ENCODE results near the gene TBC1D32.
"Not testable (repeated sequence)": the region's sequence is repeated elsewhere in the genome, so short reads cannot be mapped to it uniquely, and the experiment has no call there.

TBC1D32 gene

DNA sequence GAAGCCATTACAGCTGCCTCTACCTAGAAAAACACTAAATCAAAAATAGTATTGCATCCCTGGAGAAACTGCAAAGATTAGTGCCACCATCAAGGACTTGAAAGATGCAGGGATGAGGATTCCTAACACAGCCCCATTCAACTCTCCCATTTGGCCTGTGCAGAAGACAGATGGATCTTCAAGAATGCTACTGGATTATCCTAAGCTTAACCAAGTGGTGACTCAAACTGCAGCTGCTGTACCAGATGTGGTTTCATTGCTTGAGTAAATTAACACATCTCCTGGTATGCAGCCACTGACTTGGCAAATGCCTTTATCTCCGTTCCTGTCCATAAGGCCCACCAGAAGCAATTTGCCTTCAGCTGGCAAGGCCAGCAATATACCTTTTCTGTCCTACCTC, 117.4 kb downstream of the TBC1D32 start:
- no peak for DNase-seq (ENCODE audit: low spot score)

DNA sequence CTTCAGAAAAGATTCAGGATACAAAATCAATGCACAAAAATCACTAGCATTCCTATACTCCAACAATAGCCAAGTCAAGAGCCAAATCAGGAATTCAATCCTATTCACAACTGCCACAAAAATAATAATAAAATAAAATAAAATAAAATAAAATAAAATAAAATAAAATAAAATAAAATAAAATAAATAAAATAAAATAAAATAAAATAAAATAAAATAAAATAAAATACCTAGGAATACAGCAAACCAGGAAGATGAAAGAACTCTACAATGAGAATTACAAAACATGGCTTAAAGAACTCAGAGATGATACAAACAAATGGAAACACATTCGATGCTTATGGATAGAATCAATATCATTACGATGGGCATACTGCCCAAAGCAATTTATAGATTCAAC, 120.9 kb downstream of the TBC1D32 start:
- DNase-seq (ENCODE audit: low spot score): not testable (repeated sequence)

DNA sequence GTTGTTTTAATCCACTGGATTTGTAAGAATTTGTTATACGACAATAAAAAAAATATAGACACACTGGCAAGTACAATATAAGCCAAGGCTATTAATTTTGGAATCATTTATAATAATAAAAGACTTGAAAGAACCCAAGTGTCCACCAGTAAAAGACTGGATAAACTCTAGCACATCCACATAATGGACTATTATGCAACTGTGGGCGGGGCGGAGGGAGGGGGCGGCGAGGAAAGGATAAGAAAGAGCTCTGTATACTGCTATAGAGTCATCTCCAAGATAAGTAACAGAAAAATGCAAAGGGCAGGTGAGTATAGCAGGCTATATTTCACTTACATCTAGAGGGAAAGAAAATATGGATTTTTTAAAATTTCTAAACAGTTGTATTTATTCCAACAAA, 123.3 kb downstream of the TBC1D32 start:
- no peak for DNase-seq (ENCODE audit: low spot score)

DNA sequence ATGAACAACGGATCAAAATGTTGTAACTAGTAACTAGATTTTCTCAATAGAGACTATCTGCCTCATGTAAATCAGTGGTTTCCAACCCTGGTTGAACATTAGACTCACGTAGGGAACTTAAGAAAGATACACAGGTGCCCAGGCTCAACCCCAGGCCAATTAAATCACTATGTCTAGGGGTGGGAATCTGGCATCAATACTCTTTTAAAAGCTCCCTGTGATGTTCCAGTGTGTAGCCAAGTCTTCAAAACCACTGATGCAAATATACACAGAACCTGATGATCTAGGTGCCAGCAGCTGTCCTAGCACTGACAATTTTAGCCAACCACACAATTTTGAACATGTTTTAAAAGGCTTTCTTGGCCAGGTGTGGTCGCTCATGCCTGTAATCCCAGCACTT, 128.7 kb downstream of the TBC1D32 start:
- no peak for DNase-seq (ENCODE audit: low spot score)

DNA sequence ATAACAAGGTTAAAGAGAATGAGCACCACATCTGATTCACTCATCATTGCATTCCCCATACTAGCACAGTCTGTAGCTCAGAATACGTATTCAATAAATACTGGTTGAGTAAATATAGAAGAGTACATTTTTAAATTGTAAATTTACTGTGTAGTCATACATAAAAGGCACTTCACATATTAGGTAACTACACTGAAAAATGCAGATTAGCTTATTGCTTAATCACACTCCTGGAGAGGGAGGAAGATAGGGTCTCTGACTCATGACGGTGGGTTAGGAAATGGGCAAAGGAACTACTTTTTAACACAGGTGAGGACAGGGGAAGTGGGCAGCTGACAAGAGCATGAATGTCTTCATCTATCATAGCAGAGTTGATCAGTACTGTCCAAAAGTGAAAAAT, 133.2 kb downstream of the TBC1D32 start:
- DNase-seq (ENCODE audit: low spot score): no peak

DNA sequence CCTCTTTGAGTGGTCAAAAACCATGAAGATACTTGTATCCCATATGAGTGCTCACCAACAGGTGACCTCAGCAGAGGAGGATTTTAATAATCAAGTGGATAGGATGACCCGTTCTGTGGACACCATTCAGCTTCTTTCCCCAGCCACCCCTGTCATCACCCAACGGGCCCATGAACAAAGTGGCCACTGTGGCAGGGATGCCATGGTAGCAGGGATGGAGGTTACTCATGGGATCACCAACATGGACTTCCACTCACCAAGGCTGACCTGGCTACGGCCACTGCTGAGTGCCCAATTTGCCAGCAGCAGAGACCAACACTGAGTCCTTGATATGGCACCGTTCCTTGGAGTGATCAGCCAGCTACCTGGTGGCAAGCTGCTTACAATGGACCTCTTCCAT, 138.2 kb downstream of the TBC1D32 start:
- not testable (repeated sequence) for DNase-seq (ENCODE audit: low spot score)

DNA sequence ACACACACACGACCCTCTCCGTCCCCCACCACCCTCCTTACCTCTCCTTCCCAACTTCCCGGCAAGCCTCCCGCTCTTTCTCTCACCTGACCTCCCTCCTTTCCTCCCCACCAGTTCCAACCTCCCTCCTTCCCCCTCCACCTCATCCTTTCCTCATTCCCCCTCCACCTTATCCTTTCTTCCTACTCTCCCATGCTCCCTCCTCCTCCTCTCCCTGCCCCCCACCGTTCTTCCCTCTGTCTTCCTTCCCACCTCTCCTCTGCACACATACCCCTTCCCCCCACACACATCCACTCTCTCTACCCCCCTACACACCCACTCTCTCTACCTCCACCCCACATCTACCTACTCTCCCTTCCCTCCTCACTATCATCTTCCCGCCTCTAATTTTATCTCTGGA, 144.2 kb downstream of the TBC1D32 start:
- no peak for DNase-seq (ENCODE audit: low spot score)

DNA sequence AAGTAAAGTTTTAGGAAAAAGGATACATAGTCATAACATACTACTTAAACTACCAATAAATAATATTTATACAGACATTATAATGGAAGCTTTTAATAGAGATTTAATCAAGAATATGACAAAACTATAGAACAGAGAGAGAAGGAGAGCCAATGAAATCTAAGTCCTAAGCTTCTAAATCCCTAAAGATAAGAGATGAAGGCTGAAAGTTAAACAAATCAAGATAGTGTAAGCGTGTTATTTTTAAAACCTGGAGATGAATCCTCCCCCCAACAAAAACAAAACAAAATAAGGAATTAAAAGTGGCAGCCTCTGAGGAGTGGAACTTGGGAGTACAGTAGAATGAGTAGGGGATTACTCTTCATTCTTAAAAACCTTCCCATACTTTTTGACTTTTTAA, 145.9 kb downstream of the TBC1D32 start:
- no peak for DNase-seq (ENCODE audit: low spot score)

DNA sequence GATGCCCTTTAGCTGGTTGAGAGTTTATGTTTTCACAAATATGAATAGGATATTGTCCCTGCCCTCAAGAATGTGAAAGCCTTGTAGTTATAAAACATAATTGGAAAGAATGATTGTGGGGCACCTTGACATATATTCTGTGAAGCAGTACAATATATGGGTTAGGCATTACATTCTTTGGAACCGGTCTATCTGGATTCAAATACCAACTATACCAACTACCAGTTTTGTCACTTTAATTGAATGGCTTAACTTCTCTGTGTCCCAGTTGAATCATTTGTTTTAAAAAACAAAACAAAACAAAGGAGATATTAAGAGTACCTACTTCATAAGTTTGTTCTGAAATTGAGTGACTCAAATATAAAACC, 146.5 kb downstream of the TBC1D32 start:
- no peak for DNase-seq (ENCODE audit: low spot score)

DNA sequence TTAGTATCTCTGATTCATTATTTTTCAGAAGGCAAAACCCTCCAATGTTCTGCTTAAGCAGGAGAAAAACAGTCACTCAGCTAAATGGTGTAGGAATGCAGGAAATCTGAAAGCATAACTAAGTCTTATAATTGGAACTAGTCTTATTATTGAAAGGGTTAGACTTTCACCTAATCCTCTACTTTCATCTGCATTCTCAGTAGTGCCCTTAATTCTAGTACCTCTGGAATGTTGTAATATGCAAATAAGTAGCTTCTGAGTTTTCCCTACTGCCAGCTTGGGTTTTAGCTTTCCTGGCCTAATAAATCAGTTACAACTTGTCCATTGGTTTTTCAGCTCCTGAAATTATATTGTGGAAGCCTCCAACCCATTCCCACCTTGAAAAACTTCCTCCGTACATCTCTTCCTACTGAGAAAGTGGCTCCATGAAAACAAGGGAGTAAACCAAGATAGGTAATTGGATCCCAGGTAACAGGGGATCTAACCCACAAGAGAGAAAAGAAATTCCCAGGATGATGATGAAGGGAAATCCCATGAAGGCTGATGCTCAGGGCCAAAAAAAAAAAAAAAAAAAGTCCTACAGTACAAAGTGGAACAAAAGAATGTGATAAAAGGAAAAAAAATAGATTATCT, 147.0 kb downstream of the TBC1D32 start:
- DNase-seq (ENCODE audit: low spot score): no peak

DNA sequence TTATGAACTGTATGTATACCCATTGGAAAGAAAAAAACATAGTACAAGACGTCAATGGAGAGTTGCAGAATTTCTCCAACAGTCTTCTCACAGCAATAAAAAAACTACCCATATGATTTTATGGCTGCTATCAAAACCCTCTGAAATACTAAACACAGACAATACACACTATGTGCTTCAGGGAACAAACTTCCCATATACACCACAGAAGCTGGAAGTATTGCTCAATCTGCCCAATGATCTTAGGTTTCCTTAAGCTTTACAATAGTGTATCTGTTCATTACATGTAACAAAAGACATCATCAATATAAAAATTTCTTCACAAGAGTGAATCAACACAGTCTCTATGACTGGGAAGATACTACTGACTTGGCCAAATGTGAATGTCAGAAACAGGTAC, 150.5 kb downstream of the TBC1D32 start:
- DNase-seq (ENCODE audit: low spot score): no peak

DNA sequence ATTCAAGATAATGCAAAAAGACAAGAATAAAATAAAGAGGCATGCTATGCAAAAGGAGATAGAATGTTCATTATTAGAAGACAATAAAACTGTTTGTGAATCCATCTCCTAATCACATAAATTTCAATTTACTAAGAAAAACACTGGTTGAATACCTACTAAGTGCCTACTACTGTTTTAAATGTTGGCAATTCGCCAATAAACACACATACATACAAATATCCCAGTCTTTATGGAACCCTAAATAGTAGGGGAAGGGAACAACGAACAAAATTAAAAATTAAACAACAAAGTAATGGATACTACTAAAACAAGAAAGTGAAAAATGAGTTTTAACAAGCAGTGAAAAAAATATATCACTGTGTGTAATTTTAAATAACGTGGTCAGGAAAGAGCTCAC, 158.5 kb downstream of the TBC1D32 start:
- DNase-seq (ENCODE audit: low spot score): no peak

DNA sequence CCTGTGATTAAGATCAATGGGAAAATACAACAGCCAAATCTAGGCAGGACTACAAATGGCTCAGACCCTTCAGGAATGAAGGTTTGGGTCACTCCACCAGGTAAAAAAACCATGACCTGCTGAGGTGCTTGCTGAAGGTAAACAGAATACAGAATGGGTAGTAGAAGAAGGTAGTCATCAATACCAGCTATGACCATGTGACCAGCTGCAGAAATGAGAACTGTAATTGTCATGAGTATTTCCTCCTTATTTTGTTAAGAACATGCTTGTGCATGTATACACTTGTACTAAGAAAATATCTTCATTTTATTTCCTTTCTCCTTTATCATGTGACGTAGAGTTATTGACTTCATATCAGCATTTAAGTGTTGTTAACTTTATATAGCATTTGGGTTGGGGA, 161.8 kb downstream of the TBC1D32 start:
- not testable (repeated sequence) for DNase-seq (ENCODE audit: low spot score)

DNA sequence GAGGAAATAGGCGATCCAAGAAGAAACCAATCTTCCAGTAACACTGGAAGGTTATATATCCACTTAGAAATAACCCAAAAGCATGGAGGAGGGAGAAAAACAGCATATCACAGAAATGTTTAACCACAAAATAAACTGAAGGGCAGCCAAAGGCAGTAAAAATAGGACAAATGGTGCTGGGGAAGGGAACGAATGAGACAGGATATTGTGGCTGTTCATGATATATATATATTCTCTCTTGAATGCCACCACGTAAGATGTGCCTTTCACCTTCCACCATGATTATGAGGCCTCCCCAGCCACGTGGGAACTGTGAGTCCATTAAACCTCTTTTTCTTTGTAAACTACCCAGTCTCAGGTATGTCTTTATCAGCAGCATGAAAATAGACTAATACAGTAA, 162.4 kb downstream of the TBC1D32 start:
- DNase-seq (ENCODE audit: low spot score): no peak

DNA sequence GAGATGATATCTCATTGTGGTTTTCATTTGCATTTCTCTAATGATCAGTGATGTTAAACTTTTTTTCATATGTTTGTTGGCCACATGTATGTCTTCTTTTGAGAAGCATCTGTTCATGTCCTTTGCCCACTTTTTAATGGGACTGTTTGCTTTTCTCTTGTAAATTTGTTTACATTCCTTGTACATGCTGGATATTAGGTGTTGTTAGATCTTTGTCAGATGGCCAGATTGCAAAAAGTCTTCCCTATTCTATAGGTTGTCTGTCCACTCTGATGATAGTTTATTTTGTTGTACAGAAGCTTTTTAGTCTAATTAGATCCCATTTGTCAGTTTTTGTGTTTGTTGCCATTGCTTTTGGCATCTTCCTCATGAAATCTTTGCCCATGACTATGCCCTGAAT, 172.4 kb downstream of the TBC1D32 start:
- DNase-seq (ENCODE audit: low spot score): no peak

DNA sequence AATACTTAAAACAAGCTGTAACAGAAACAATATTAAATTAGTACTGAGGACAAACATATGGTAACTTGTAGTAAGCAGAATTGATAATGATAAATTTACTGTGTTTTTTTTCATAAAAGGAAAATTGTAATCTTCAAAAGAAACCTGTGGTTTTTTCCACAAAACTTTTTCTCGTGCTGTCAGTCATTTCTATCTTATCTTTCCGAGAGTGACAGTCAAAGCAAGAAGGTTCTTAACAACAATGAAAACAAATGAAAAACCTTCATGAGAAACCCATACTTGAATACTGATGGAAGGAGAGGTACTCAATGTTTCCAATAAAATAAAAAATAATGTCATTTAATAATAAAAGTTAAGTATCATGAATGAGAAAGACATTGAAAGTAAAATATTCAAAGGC, 174.0 kb downstream of the TBC1D32 start:
- DNase-seq (ENCODE audit: low spot score): no peak

DNA sequence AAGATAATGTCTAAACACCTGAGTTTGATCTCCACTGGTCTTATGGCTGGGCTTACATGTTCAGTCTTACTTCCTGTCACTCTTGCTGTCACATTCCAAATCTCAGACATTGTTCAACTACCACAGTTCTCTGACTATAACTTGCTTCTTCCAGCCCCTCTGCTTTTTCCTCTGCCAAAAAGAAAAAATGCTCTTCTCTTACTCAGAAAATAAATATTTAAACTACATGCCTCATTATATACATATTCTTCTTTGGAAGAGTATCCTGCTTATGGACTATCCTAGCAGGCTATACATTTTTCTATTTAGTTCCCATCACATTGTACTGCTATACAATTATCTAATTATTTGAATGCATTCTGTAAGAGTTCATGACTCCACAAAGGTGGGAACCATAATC, 175.4 kb downstream of the TBC1D32 start:
- no peak for DNase-seq (ENCODE audit: low spot score)

DNA sequence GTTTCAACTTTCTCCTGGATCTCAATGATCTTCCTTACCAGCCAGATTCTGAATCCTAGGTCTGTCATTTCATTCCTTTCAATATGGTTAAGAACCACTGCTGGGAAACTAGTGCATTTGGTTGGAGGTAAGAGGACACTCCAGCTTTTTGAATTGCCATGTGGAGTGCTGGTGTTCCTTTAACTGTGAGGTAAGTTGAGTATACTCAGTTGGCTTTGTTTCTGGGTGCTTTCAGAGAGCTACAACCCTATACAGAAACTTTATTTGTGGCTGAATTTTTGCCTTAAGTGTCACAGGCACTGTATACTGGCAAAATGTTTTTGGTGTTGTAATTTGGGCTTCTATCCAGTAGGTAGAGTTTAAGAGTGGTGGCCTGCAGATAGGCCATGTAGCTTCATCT, 175.8 kb downstream of the TBC1D32 start:
- no peak for DNase-seq (ENCODE audit: low spot score)

DNA sequence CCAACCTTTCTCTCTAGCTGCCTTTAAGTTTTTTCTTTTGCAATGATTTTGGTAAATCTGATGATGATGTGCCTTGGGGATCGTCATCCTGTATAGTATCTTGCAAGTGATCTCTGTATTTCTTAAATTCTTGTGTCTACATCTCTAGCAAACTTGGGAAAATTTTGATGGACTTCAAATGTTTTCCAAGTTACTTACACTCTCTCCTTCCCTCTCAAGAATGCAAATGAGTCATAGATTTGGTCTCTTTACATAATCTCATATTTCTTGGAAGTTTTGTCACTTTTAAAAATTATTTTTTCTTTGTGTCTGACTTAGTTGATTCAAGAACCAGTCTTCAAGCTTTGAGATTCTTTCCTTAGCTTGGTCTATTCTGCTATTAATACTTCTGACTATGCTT, 176.4 kb downstream of the TBC1D32 start:
- DNase-seq (ENCODE audit: low spot score): no peak

DNA sequence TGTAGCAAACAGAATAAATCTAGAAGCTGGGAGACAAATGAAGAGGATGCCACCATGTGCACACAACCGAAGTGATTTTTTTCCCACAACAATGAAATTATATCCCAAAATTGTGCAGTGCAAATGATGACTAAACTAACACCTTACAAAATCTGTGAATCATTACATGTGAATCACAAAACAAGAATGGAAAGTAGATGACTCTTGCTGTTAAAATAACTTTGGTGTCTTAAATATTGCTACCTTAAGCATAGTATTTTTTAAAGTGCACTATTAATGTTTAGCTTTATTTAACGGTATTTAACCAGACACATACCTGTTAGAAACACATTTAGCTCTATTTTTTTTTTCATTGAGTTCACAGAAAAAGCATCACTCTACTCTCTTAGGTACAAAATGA, 190.8 kb downstream of the TBC1D32 start:
- no peak for DNase-seq (ENCODE audit: low spot score)

DNA sequence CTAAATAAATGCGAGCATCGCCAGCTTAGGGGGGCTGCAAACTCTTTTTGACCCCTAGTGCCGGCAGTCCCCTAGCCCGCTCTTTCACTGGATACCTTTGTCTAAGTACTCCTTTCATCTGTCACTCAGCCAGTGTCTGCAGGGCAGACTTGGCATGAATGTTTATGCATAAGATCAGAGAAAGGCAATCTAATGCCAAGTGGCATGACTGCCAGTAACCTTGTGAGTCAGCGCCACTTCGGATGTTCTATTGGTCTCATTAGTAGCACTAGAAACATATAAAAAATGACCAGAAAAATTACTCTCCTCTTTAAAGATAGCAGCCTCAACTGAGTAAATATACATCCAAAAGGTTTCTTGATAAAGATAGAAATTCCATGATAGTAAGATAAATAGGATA, 192.2 kb downstream of the TBC1D32 start:
- DNase-seq (ENCODE audit: low spot score): no peak

DNA sequence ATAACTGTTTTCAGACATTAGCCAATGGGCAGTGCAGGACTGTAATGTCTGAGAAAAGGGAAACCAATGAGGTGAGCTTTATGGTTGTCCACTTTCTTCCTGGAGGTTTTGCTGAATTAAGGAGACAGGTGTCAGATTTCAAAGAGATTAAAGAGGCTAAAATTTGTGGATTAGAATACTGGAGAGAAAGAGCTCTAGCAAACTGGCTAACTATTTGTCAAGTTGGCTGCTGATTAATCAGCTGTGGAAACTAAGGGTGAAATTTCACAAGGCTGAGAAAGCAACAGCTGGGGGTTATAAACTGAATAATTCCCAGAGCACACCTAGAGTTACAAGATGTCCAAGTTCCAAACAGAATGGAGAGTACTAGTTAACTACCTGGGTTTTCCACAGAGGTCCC, 198.9 kb downstream of the TBC1D32 start:
- no peak for DNase-seq (ENCODE audit: low spot score)

DNA sequence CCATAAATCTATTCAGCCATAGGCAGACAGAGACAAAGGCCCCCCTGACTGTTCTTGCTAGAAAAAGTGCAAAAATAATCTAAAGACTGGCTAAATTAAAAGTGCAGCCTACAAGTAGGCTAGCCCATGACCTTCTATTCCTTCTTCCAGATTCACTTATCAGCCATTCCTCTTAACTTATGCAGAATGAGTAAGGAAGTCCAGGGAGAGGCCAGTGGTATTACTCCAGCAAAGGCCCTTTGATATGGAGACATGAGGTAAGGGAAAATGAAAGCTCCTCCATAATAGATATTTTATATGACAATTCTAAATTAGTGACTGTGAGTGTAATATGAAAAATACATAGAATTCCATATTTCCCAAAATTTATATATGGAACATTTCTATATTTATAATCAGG, 199.4 kb downstream of the TBC1D32 start:
- DNase-seq (ENCODE audit: low spot score): no peak

DNA sequence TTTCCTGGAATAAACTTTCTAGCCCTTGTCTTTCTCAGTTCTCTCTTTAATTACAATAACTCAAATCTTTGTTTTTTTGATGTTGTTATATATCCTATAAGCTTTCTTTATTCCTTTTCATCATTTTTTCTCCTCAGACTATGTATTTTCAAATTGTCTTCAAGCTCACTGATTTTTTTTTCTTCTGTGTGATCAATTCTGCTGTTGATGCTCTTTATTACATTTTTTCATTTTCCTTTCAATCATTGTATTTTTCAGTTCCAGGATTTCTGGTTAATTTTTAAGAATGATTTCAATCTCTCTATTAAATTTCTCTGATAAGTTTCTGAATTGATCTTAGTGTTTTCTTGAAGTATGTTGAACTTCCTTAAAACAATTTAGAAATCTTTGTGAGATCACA, 209.7 kb downstream of the TBC1D32 start:
- no peak for DNase-seq (ENCODE audit: low spot score)

DNA sequence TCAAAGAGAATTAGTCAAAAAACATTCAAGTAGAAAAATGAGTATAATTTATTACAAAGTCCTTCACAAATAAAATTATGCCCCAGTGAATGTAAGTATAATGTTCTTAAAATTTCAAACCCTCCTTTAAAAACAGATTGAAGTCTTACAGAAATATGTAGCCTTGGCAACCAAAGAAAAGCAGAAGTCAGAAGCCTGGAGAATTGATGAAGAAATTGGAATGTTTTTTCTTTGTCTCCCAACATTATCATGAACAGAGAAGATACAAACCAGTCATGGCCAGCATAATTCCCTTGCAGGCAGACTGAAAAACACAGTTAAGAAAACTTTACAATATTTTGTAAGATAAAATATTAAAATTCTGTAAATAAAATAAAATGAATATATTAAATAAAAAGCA, 221.9 kb downstream of the TBC1D32 start:
- DNase-seq (ENCODE audit: low spot score): no peak

Measured in HuH-7.5 (cell line).